Hematopoietic multipotent progenitor cell (in vitro differentiated cells): ENCODE results near the gene POLR2A. TPM values are rescaled to one million over a fixed set of nuclear protein-coding genes. Genes with fewer than 3 reads are reported as not detected.
A peak's percentile ranks its signal among the peaks of the same experiment; 100 is the strongest.
"Not testable (repeated sequence)": the region's sequence is repeated elsewhere in the genome, so short reads cannot be mapped to it uniquely, and the experiment has no call there.

Source experiments
- DNase-seq, 3 donors: peaks; one replicate each; pipeline ENCODE4 v3.0.0-alpha.2; 2011 to 2015; ENCODE audit warnings: low read depth in 2 of 3, low spot score in 2 of 3
- total RNA-seq: library from RNA; depleted of rRNA; stranded (reverse); fragments of >200 nt; gene quantifications from one replicate; pipeline ENCODE4 v1.2.3, GENCODE V29; 2012

The POLR2A gene
- total RNA-seq, 1 donor = 234 TPM

DNA sequence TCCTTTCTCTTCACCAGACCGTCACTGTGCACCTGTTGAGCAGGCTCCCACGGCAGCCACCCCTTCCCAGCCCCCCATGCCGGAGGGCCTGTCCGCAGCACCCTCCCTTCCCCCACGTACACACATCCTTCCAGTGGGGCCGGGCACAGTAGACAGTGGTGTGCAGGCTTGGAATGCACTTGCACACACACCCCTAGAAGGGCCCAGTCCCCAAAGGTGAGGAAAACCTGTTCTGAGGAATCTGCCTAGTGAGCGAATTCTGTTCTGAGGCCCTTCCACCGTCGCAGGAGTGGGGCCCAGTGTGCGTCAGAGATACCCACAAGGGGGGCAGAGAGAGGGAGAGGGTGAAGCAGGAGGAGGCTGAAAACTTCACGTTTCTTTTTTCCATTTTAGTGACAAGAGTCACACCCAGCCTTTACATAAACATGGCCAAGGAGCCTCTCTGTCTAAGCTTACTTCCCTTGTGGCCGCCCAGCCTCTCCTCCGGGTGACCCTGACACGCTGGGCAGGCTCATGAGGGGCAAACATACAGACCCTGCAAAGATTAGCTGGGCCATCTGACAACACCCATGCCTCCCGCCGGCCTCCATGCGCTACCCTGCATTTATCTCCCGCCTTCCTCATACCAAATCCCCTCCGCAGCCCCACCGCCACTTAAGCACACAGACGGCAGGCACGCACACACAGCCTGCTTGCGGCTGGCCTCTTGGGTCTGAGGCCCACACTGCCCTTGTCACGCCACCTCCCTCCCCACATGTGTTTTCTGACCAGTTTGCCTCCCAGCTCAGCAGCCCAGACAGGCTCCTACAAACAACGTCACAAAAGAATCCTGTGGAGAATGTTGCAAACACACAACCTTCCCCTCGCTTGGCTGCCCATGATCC is 6.5 kb upstream of the POLR2A start:
- DNase-seq = peak in 1 of 3 donors; percentile 54

GRCh38 chr17:7478276-7479212 is 5.6 kb upstream of the POLR2A start:
- DNase-seq = peak in 2 of 3 donors; percentile 47 to 69

DNA sequence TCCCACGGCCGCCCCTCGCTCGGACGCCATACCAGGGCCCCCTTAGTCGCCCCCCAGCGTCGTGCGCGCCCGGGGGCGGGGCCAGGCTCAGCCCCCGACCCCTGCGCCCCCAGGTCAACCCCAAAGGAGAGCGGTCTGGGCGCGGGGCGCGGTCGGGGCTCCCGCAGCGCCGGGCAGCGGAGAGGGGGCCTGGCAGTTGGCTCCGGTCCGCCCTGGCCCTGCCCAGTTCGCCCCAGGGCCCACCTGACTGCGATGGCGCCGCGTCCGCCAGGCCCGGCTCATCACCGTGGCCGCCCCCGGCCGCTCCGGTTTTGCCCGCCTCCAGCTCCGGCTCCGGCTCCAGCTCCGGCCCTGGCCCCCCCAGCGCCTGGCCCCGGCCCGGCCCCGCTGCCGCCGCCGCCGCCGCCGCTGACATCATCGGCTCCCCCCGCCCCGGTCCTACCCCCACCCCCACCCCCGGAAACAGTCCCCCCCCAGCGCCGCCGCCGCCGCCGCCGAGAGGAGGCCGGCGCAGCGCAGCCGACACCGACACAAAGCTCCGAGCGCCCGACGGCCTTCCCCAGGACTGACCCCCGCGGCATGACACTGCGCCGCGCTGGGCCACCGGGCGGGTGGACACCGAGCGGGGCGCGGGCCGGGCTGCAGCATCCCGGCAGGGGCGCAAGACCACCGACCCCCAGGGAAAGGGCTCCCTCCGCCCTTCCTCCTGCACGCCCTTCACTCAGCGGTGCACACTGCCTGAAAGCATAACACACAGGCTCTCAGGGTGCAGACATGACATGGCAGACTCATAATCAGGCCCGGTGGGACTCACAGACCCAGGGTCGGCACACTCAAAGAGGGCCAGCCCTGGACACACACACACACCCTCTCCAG is 4.7 kb upstream of the POLR2A start, which contains the start of gene ZBTB4:
ZBTB4 (minus strand) TSS at position 419 of the 876 bp plus-strand sequence. CDS start 12,830 bp downstream, outside the sequence.
- DNase-seq = peak; percentile 52 to 59 (median 55)

DNA sequence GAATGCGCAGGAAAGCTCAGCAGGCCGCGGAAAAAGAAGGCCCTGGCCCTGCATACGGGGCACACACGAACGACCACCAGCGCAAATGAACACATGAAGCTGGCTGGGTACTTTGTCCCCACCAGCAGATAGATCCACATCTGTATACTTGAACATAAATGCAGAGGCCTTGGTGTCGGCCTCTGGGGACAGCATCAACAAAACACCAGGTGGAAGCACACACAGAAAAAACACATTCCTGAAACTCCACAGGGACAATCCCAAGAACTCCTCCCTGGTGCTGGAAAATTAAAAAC is 4.1 kb upstream of the POLR2A start:
- no peak for DNase-seq

DNA sequence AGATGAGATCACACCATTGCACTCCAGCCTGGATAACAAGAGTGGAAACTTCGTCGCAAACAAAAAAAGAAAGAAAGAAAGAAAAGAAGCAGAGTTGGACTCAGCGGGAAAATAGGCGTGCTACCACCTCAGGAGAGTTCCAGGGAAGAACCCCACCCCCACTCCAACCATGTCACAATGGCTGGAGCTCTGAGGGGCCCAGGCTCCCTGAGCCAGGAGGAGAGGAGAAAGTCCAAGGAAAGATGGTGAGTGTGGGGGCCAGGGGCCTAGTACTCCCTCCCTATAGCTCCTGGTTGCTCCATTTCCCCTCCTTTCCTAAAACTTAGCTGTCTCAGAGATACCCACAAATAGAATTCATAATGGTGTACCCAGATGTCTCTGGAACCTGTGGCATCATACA is 2.9 kb upstream of the POLR2A start, which contains the start of gene SLC35G6:
SLC35G6 (plus strand) TSS at position 172 of the 400 bp plus-strand sequence; CDS start at position 243, 71 bp downstream.
- not testable (repeated sequence) for DNase-seq

GRCh38 chr17:7481842-7482741 is 2.1 kb upstream of the POLR2A start:
- not testable (repeated sequence) for DNase-seq

GRCh38 chr17:7482742-7483088 is 1.5 kb upstream of the POLR2A start:
- not testable (repeated sequence) for DNase-seq

- peak; percentile 81 to 97 (median 93) for DNase-seq
Observed at GRCh38 chr17:7483255-7484066, 705 bp upstream of the POLR2A start.

- no peak for DNase-seq
Observed at GRCh38 chr17:7484919-7485377, 782 bp downstream of the POLR2A start.

- no peak for DNase-seq
Observed at GRCh38 chr17:7486181-7486580, 2.0 kb downstream of the POLR2A start.

- DNase-seq = no peak
Observed at GRCh38 chr17:7490144-7490543, 6.0 kb downstream of the POLR2A start.

DNA sequence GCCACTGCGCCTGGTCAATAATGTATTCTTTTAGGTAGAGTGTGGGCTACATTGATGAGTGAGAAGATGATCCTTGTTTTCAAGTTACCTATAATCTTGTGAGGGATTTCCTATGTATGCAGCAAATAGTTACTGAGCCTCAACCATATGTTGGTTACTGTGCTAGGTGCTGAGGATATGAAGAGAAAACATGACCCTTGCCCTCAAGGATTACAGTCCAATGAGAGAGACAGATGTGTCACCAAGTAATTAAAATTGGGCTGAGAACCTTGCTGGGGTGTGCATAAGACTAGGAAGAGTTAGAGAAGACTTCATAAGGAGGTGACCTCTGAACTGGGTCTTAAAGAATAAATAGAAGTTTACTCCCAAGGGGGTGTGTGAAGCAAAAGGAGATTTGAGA is 7.4 kb downstream of the POLR2A start:
- DNase-seq = no peak

DNA sequence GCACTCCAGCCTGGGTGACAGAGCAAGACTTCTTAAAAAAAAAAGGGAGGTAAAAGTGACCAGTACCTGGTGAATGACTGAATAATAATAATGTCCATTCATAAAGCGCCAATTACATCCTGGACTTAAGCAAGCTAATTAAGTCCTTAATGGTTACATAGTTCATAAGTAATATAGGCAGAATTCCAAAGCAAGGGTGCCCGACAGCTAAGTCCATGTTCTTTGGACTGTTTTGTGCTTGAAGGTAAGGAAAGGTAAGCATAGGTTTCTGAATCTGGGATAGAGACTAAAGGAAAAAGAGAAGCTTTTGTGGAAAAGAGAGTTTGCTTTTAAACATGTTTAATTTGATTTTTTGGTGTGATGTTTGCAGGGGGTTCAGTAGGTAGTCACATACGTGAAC is 9.8 kb downstream of the POLR2A start:
- DNase-seq = no peak

GRCh38 chr17:7495906-7496434 is 11.8 kb downstream of the POLR2A start:
- no peak for DNase-seq

- DNase-seq = no peak
Observed at GRCh38 chr17:7496470-7497183, 12.5 kb downstream of the POLR2A start.

DNA sequence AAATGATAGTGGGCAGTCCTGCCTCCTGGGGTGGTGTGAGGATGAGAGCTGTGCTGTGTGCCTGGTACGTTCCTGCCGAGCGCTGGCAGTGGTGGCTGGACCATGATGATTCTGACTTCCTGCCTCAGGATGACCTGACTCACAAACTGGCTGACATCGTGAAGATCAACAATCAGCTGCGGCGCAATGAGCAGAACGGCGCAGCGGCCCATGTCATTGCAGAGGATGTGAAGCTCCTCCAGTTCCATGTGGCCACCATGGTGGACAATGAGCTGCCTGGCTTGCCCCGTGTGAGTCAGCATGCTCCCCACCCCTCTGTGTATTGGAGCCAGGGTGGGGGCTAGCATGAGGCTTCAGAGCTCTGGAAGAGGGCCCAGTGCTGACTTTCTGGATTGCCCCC is 13.1 kb downstream of the POLR2A start:
- no peak for DNase-seq

DNA sequence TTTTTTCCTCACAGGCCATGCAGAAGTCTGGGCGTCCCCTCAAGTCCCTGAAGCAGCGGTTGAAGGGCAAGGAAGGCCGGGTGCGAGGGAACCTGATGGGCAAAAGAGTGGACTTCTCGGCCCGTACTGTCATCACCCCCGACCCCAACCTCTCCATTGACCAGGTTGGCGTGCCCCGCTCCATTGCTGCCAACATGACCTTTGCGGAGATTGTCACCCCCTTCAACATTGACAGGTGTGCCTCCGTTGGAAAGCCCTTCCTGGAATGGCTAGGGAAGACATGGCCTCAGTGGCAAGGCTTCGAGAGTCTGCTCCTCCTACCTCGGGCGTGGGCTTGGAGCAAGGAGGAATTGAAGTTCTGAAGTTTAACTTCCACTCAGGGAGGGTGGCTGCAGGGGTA is 13.5 kb downstream of the POLR2A start:
- DNase-seq = no peak

DNA sequence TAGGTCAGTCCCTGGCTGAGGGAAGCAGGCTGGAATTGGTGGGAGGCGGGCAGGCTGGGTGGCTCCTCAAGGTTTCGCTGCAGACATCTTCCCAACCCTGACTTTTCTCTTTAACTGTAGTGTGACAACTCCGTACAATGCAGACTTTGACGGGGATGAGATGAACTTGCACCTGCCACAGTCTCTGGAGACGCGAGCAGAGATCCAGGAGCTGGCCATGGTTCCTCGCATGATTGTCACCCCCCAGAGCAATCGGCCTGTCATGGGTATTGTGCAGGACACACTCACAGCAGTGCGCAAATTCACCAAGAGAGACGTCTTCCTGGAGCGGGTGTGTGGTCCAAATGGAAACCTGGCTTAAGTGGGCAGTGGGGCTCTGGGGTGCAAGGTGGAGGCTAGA is 15.0 kb downstream of the POLR2A start:
- no peak for DNase-seq
